ENCODE data around the gene ZER1.

GRCh38 chr9:128702949-128703615, 68.6 kb downstream of the ZER1 start:
- TF ChIP-seq CTCF (IDR thresholded peaks at IDR 0.05) (no peak), ZFX (IDR thresholded peaks at IDR 0.05; ENCODE audit: borderline replicate concordance) (no peak)
